PC-9 (cell line): ENCODE data around the gene CCDC148. TPM values are rescaled to one million over a fixed set of nuclear protein-coding genes. Genes with fewer than 3 reads are reported as not detected.

Source experiments
- BruUV-seq: library from RNA; stranded (reverse); fragments of 400-500 nt; replicated peaks from 2 replicates; lab custom pipeline; 2021; lab: Mats Ljungman, UMichigan
- CTCF ChIA-PET: fragments of 300-600 bp; sonication (Branson Sonifier 250); formaldehyde crosslinking; loops from one replicate; lab custom pipeline; 2022; ENCODE audit warnings: antibody characterized with exemption; lab: Charles Lee
- POLR2A ChIA-PET: fragments of 300-600 bp; sonication (Branson Sonifier 250); formaldehyde crosslinking; loops from one replicate; lab custom pipeline; 2022; ENCODE audit warnings: antibody characterized with exemption; ENCODE audit not compliant: unreplicated experiment; lab: Charles Lee
- DNase-seq, 2 experiments: peaks; one replicate each; pipeline versions ENCODE4 v3.0.0 to v3.0.0-alpha.2; 2015 to 2022; ENCODE audit warnings: mixed read lengths in 1 of 2
- H2AFZ ChIP-seq: fragments of 200-600 bp; sonication (generic); 2 replicates; pipeline ENCODE4 v1.8.1; 2017; ENCODE audit warnings: antibody characterized with exemption
- H3F3A ChIP-seq: fragments of 200-600 bp; sonication (generic); 2 replicates; pipeline ENCODE4 v1.8.1; 2017; ENCODE audit warnings: antibody characterized with exemption, mild to moderate bottlenecking, low read depth; ENCODE audit not compliant: insufficient read depth
- H3K27ac ChIP-seq: fragments of 200-600 bp; sonication (generic); 2 replicates; pipeline ENCODE4 v1.6.1; 2016; ENCODE audit warnings: mixed run types
- H3K27me3 ChIP-seq: fragments of 200-600 bp; sonication (generic); 2 replicates; pipeline ENCODE4 v1.6.1; 2016; ENCODE audit warnings: low read depth, mixed run types; ENCODE audit not compliant: insufficient read depth
- H3K36me3 ChIP-seq: fragments of 200-600 bp; sonication (generic); 2 replicates; pipeline ENCODE4 v1.6.1; 2016; ENCODE audit warnings: low read depth, mixed run types
- H3K4me1 ChIP-seq: fragments of 200-600 bp; sonication (generic); replicated peaks from 2 replicates; pipeline ENCODE4 v1.6.1; 2016; ENCODE audit warnings: mixed run types; ENCODE audit not compliant: insufficient read depth
- H3K4me2 ChIP-seq: fragments of 200-600 bp; sonication (generic); 2 replicates; pipeline ENCODE4 v1.6.1; 2017; ENCODE audit warnings: mixed run types
- H3K4me3 ChIP-seq: fragments of 200-600 bp; sonication (generic); 2 replicates; pipeline ENCODE4 v1.6.1; 2016; ENCODE audit warnings: mixed run types
- H3K79me2 ChIP-seq: fragments of 200-600 bp; sonication (generic); 2 replicates; pipeline ENCODE4 v1.6.1; 2017; ENCODE audit warnings: low read depth, mixed run types
- H3K9me2 ChIP-seq: fragments of 200-600 bp; sonication (generic); 2 replicates; pipeline ENCODE4 v1.8.1; 2017; ENCODE audit warnings: mild to moderate bottlenecking; ENCODE audit not compliant: insufficient read depth
- H3K9me3 ChIP-seq: fragments of 200-600 bp; sonication (generic); 2 replicates; pipeline ENCODE4 v1.8.1; 2016; ENCODE audit warnings: low read depth; ENCODE audit not compliant: insufficient read depth
- H4K20me1 ChIP-seq: fragments of 200-600 bp; sonication (generic); 2 replicates; pipeline ENCODE4 v1.8.1; 2017; ENCODE audit not compliant: insufficient read depth
- EZH2 ChIP-seq: fragments of 200-600 bp; sonication (generic); IDR thresholded peaks from 2 replicates; pipeline ENCODE4 v1.8.0; 2017; ENCODE audit warnings: antibody characterized with exemption, low read depth
- intact Hi-C: fragments of 100-400 bp; cut with micrococcal nuclease; formaldehyde crosslinking; loops from one replicate; pipeline ENCODE4 v1.10.0; 2022; ENCODE audit not compliant: unreplicated experiment
- total RNA-seq: library from RNA; stranded (reverse); gene quantifications from 2 replicates; pipeline ENCODE4 v1.2.3, GENCODE V29; 2021
- TF ChIP-seq, protein P1 (sequence below): fragments of 200-600 bp; sonication (generic); conservative IDR thresholded peaks from 2 replicates; pipeline ENCODE4 v1.6.1; 2017; ENCODE audit warnings: mixed run types, antibody characterized with exemption, mild to moderate bottlenecking, moderate library complexity

Gene CCDC148
- total RNA-seq, 1 experiment from 2014 or later, result 1.8 TPM

DNA sequence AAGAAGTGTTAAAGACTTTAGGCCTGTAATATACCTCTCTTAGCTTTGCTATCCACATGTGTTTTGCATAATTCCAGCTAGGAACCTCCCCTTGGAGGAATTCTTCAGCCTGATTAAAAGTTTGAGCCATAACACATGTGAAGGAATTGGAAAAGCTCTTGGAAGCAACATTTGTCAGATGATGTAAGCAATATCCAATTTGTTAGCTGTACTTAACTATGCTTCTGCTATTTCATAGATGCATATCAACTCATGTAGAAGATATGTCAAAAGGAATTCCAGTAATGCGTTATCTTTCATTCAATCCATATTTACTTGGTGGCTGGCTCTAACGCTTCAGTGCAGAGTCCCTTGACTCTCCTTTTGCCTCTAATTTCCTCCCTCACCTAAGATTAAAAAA is 46.4 kb upstream of the CCDC148 start:
- ChIA-PET CTCF (no interaction called here), POLR2A (no interaction called here)
- Histone ChIP-seq H3K27me3 (no peaks in the 10 kb centered on the region), H3K4me2 (no peak overlapping the region), H3K4me1 (peaks cover 14% of the 10 kb centered on the region; the same call in 1 of the 2 replicates), H4K20me1 (no peaks in the 10 kb centered on the region), H3K9me3 (no peaks in the 10 kb centered on the region), H3K9me2 (no peaks in the 10 kb centered on the region), H3K4me3 (no peak overlapping the region), H3K79me2 (peaks cover 38% of the 10 kb centered on the region), H3K27ac (peak overlapping the region; percentile 36), H3K36me3 (no peaks in the 10 kb centered on the region), H2AFZ (no peak overlapping the region), H3F3A (no peaks in the 10 kb centered on the region)
- TF ChIP-seq EZH2, result no peak
- TF ChIP-seq, protein P1, sequence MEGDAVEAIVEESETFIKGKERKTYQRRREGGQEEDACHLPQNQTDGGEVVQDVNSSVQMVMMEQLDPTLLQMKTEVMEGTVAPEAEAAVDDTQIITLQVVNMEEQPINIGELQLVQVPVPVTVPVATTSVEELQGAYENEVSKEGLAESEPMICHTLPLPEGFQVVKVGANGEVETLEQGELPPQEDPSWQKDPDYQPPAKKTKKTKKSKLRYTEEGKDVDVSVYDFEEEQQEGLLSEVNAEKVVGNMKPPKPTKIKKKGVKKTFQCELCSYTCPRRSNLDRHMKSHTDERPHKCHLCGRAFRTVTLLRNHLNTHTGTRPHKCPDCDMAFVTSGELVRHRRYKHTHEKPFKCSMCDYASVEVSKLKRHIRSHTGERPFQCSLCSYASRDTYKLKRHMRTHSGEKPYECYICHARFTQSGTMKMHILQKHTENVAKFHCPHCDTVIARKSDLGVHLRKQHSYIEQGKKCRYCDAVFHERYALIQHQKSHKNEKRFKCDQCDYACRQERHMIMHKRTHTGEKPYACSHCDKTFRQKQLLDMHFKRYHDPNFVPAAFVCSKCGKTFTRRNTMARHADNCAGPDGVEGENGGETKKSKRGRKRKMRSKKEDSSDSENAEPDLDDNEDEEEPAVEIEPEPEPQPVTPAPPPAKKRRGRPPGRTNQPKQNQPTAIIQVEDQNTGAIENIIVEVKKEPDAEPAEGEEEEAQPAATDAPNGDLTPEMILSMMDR, result no peak
- no TSS peak for BruUV-seq
- DNase-seq, result peak in 1 of 2 experiments; percentile 84
- intact Hi-C loops, result no loop called here

DNA sequence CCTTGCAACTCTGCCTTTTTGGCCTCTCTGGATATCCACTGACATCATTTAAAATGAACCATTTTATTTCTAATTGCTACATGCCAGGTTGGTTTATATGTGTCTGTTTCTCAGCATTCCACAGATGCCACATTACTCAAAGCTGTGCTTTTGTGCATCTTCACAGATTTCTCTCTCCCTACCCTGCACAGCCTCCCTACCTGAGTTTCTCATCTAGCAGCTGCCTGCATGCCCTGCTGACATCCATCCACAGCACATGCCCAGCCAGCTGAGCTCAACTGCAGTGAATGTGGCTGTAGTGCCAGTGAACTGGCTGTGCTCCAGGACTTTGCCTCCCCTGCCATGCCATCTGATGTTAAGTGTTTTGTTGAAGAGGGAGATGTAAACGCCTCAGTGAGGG is 44.7 kb upstream of the CCDC148 start:
- Histone ChIP-seq H3K9me2 (no peaks in the 10 kb centered on the region), H3K9me3 (no peaks in the 10 kb centered on the region), H3K36me3 (no peaks in the 10 kb centered on the region), H3K4me1 (peaks cover 30% of the 10 kb centered on the region), H4K20me1 (no peaks in the 10 kb centered on the region), H3F3A (no peaks in the 10 kb centered on the region; the same call in 1 of the 2 replicates), H3K4me2 (no peak overlapping the region), H3K27ac (no peak overlapping the region), H2AFZ (no peak overlapping the region), H3K27me3 (no peaks in the 10 kb centered on the region), H3K4me3 (no peak overlapping the region), H3K79me2 (peaks cover 33% of the 10 kb centered on the region)
- POLR2A ChIA-PET, result no interaction called here
- intact Hi-C loops, result no loop called here
- BruUV-seq, result no TSS peak
- TF ChIP-seq, protein P1, result no peak
- TF ChIP-seq EZH2, result no peak
- CTCF ChIA-PET, result no interaction called here
- no peak for DNase-seq

DNA sequence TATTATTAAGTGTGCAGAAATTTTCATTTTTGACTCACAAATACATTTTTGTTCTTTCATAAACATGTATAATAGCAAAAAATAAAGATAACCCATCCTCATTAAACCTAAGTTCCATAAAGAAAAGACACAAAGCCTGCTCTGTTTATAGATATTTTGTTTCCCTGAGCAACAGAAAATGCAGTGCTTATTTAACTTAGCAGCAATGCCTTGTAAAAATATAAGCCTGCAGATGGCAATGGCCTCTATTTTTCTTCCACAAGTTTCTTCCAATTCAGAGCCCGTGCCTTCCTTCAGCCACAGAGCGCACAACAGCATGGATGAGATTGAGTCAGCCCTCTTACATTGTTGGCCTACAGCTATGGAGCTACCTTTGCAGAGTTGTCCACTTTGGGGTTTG is 43.8 kb upstream of the CCDC148 start:
- H3K4me1 ChIP-seq, result peaks cover 33% of the 10 kb centered on the region
- no peak overlapping the region for H3K4me3 ChIP-seq
- DNase-seq, result no peak
- no peak overlapping the region for H3K4me2 ChIP-seq
- H3K27ac ChIP-seq, result no peak overlapping the region
- no peaks in the 10 kb centered on the region for H3K27me3 ChIP-seq
- ChIA-PET CTCF (no interaction called here), POLR2A (no interaction called here)
- no TSS peak for BruUV-seq
- no peak overlapping the region for H2AFZ ChIP-seq
- H3K36me3 ChIP-seq, result no peaks in the 10 kb centered on the region
- peaks cover 33% of the 10 kb centered on the region for H3K79me2 ChIP-seq
- no peaks in the 10 kb centered on the region for H3K9me2 ChIP-seq
- intact Hi-C loops, result no loop called here
- H4K20me1 ChIP-seq, result no peaks in the 10 kb centered on the region
- H3F3A ChIP-seq, result no peaks in the 10 kb centered on the region; the same call in 1 of the 2 replicates
- H3K9me3 ChIP-seq, result no peaks in the 10 kb centered on the region
- TF ChIP-seq, protein P1, result no peak
- no peak for TF ChIP-seq EZH2
